HCT116 (cell line): ENCODE results near the gene LRRC10. TPM values are rescaled to one million over a fixed set of nuclear protein-coding genes. Genes with fewer than 3 reads are reported as not detected.

Experiments
- ATAC-seq: fragments of 200-7000 bp; cut with Tn5 transposase; 2 replicates; pipeline ENCODE4 v1.9.1; 2020; ENCODE audit warnings: mild to moderate bottlenecking, moderate library complexity
- BruUV-seq: library from RNA; stranded (reverse); fragments of 400-500 nt; replicated peaks from 2 replicates; lab custom pipeline; 2021; lab: Mats Ljungman, UMichigan
- CTCF ChIA-PET: fragments of 300-600 bp; sonication (Branson Sonifier 250); formaldehyde crosslinking; loops from one replicate; lab custom pipeline; 2021; ENCODE audit warnings: antibody characterized with exemption; lab: Charles Lee
- POLR2A ChIA-PET: fragments of 300-600, 350-600 bp; sonication (Branson Sonifier 250); formaldehyde crosslinking; loops from one replicate; lab custom pipeline; 2021; ENCODE audit warnings: antibody characterized with exemption; lab: Charles Lee
- RAD21 ChIA-PET, 2 experiments: fragments of 300-600 bp; sonication (Branson Sonifier 250); formaldehyde crosslinking; loops; one replicate each; lab custom pipeline; 2023; ENCODE audit warnings: low total read pairs in 2 of 2; ENCODE audit not compliant: uncharacterized antibody in 2 of 2, unreplicated experiment in 2 of 2, low non-redundant PET in 1 of 2; lab: Charles Lee
- DNase-seq: peaks from one replicate; pipeline ENCODE4 v3.0.0-alpha.2; 2010; ENCODE audit warnings: low read depth, low spot score
- H2AFZ ChIP-seq: fragments of 200-600 bp; shearing (Covaris generic), sonication (generic); 2 replicates; pipeline ENCODE4 v1.6.1; 2017; ENCODE audit warnings: low read depth, mixed run types, mixed read lengths, antibody characterized with exemption, low read length; ENCODE audit not compliant: poor library complexity, severe bottlenecking
- H3K27ac ChIP-seq: 2 replicates; pipeline ENCODE4 v1.5.1; 2012; ENCODE audit warnings: low read depth, low read length
- H3K27me3 ChIP-seq: fragments of 200-600 bp; sonication (generic); 2 replicates; pipeline ENCODE4 v1.6.1; 2016; ENCODE audit warnings: mixed run types, low read length, mixed read lengths; ENCODE audit not compliant: insufficient read depth
- H3K36me3 ChIP-seq, 2 experiments: fragments of 200-500 bp in 1 of 2; fragments of 200-600 bp in 1 of 2; sonication (Bioruptor generic) in 1 of 2; sonication (generic) in 1 of 2; 2 replicates each; pipeline versions ENCODE4 v1.5.1 to v1.6.1; 2014 to 2016; ENCODE audit warnings: low read length in 2 of 2, inconsistent platforms in 1 of 2, mixed read lengths in 1 of 2, mixed run types in 1 of 2; ENCODE audit not compliant: insufficient read depth in 2 of 2, control insufficient read depth in 1 of 2
- H3K4me1 ChIP-seq, 2 experiments: fragments of 200-600 bp in 1 of 2; sonication (generic) in 1 of 2; 2 replicates each; pipeline versions ENCODE4 v1.5.1 to v1.6.1; 2012 to 2017; ENCODE audit warnings: low read length in 2 of 2, inconsistent platforms in 1 of 2, mild to moderate bottlenecking in 1 of 2, mixed read lengths in 1 of 2, mixed run types in 1 of 2, moderate library complexity in 1 of 2; ENCODE audit not compliant: insufficient read depth in 2 of 2, control insufficient read depth in 1 of 2
- H3K4me2 ChIP-seq: fragments of 200-600 bp; sonication (generic); 2 replicates; pipeline ENCODE4 v1.6.1; 2017; ENCODE audit warnings: mixed run types, low read length, mixed read lengths
- H3K4me3 ChIP-seq, 2 experiments: fragments of 200-600 bp in 1 of 2; sonication (generic) in 1 of 2; replicated peaks in 1 of 2; 2 replicates each; pipeline ENCODE4 v1.5.1; 2011 to 2016; ENCODE audit warnings: low read length in 2 of 2, control low read depth in 1 of 2, low read depth in 1 of 2, mild to moderate bottlenecking in 1 of 2, mixed read lengths in 1 of 2, mixed run types in 1 of 2
- H3K79me2 ChIP-seq: fragments of 200-600 bp; sonication (generic); 2 replicates; pipeline ENCODE4 v1.6.1; 2017; ENCODE audit warnings: mild to moderate bottlenecking, mixed run types, low read length, moderate library complexity, mixed read lengths; ENCODE audit not compliant: insufficient read depth
- H3K9ac ChIP-seq: fragments of 200-600 bp; sonication (generic); 2 replicates; pipeline ENCODE4 v1.6.1; 2016; ENCODE audit warnings: low read length, mixed read lengths
- H3K9me2 ChIP-seq: fragments of 200-600 bp; sonication (generic), shearing (Covaris generic); 2 replicates; pipeline ENCODE4 v1.6.1; 2017; ENCODE audit warnings: mixed run types, mild to moderate bottlenecking, moderate library complexity; ENCODE audit not compliant: insufficient read depth
- H3K9me3 ChIP-seq, 2 experiments: fragments of 200-500 bp in 1 of 2; fragments of 200-600 bp in 1 of 2; sonication (Bioruptor generic) in 1 of 2; sonication (generic) in 1 of 2; 2 replicates each; pipeline ENCODE4 v1.6.1; 2014 to 2017; ENCODE audit warnings: low read length in 2 of 2, mixed read lengths in 2 of 2, inconsistent platforms in 1 of 2, low read depth in 1 of 2, mild to moderate bottlenecking in 1 of 2, mixed run types in 1 of 2, moderate library complexity in 1 of 2; ENCODE audit not compliant: control insufficient read depth in 1 of 2, insufficient read depth in 1 of 2
- H4K20me1 ChIP-seq: fragments of 200-600 bp; sonication (generic), shearing (Covaris generic); 2 replicates; pipeline ENCODE4 v1.6.1; 2017; ENCODE audit warnings: mixed run types, mild to moderate bottlenecking, moderate library complexity; ENCODE audit not compliant: insufficient read depth
- CBX3 ChIP-seq: IDR thresholded peaks from 2 replicates; pipeline ENCODE4 v1.6.1; 2012; ENCODE audit warnings: low read depth
- CEBPB ChIP-seq: IDR thresholded peaks from 2 replicates; pipeline ENCODE4 v1.6.1; 2012; ENCODE audit warnings: low read depth
- EGR1 ChIP-seq: IDR thresholded peaks from 2 replicates; pipeline ENCODE4 v1.6.1; 2012; ENCODE audit warnings: low read depth
- ELF1 ChIP-seq: IDR thresholded peaks from 2 replicates; pipeline ENCODE4 v1.6.1; 2012; ENCODE audit warnings: low read depth, borderline replicate concordance
- EZH2phosphoT487 ChIP-seq: fragments of 200-600 bp; IDR thresholded peaks from 2 replicates; pipeline ENCODE4 v1.6.1; 2018; ENCODE audit warnings: antibody characterized with exemption, borderline replicate concordance
- FOSL1 ChIP-seq: IDR thresholded peaks from 2 replicates; pipeline ENCODE4 v1.6.1; 2012; ENCODE audit warnings: low read depth
- JUND ChIP-seq: IDR thresholded peaks from 2 replicates; pipeline ENCODE4 v1.6.1; 2012
- MAX ChIP-seq: IDR thresholded peaks from 2 replicates; pipeline ENCODE4 v1.6.1; 2012
- POLR2A ChIP-seq: IDR thresholded peaks from 2 replicates; pipeline ENCODE4 v1.7.0; 2011; ENCODE audit warnings: borderline replicate concordance; ENCODE audit not compliant: insufficient read depth, insufficient read length; ENCODE audit errors: extremely low read depth
- POLR2AphosphoS5 ChIP-seq: IDR thresholded peaks from 2 replicates; pipeline ENCODE4 v1.6.1; 2011; ENCODE audit warnings: mild to moderate bottlenecking, low read depth, low read length, moderate library complexity
- RAD21 ChIP-seq: IDR thresholded peaks from 2 replicates; pipeline ENCODE4 v1.6.1; 2012; ENCODE audit warnings: low read depth, mild to moderate bottlenecking
- SP1 ChIP-seq: IDR thresholded peaks from 2 replicates; pipeline ENCODE4 v1.6.1; 2012; ENCODE audit warnings: low read depth
- SRF ChIP-seq: IDR thresholded peaks from 2 replicates; pipeline ENCODE4 v1.6.1; 2012; ENCODE audit warnings: low read depth
- TCF7L2 ChIP-seq: IDR thresholded peaks from 2 replicates; pipeline ENCODE4 v1.7.0; 2011; ENCODE audit warnings: borderline replicate concordance, inconsistent platforms; ENCODE audit not compliant: insufficient read depth, insufficient read length; ENCODE audit errors: extremely low read depth
- YY1 ChIP-seq: IDR thresholded peaks from 2 replicates; pipeline ENCODE4 v1.6.1; 2011; ENCODE audit warnings: low read length, low read depth, moderate library complexity, mild to moderate bottlenecking; ENCODE audit not compliant: insufficient replicate concordance; ENCODE audit errors: extremely low read depth
- ZBTB33 ChIP-seq: IDR thresholded peaks from 2 replicates; pipeline ENCODE4 v1.6.1; 2011; ENCODE audit warnings: mild to moderate bottlenecking, low read length, moderate library complexity; ENCODE audit not compliant: insufficient replicate concordance; ENCODE audit errors: extremely low read depth
- ZFX ChIP-seq: fragments of 450-650 bp; IDR thresholded peaks from 2 replicates; pipeline ENCODE4 v1.6.1; 2017
- ZNF274 ChIP-seq: fragments of 200-500 bp; sonication (Bioruptor generic); IDR thresholded peaks from 2 replicates; pipeline ENCODE4 v1.6.1; 2014; ENCODE audit warnings: mild to moderate bottlenecking, low read depth, low read length, inconsistent platforms
- intact Hi-C: fragments of 100-400 bp; cut with micrococcal nuclease; formaldehyde crosslinking; loops from 2 replicates; pipeline ENCODE4 v1.10.0; 2022
- total RNA-seq: library from RNA; stranded (reverse); gene quantifications from one replicate; pipeline ENCODE4 v1.2.1, GENCODE V29; 2021; ENCODE audit not compliant: unreplicated experiment
- TF ChIP-seq, protein P1 (sequence below): IDR thresholded peaks from 2 replicates; pipeline ENCODE4 v1.6.1; 2012
- TF ChIP-seq, protein P2 (sequence below), 3 experiments: fragments of 200-600 bp in 1 of 3; sonication (generic) in 1 of 3; IDR thresholded peaks in 2 of 3; conservative IDR thresholded peaks in 1 of 3; 2 replicates each; pipeline ENCODE4 v1.5.1; 2012 to 2017; ENCODE audit warnings: low read depth in 2 of 3, low read length in 2 of 3, antibody characterized with exemption in 1 of 3, borderline replicate concordance in 1 of 3, control low read depth in 1 of 3, mild to moderate bottlenecking in 1 of 3, mixed read lengths in 1 of 3, mixed run types in 1 of 3, moderate library complexity in 1 of 3; ENCODE audit not compliant: insufficient read depth in 1 of 3

Gene LRRC10
- total RNA-seq, 1 experiment from 2014 or later, result not detected

DNA sequence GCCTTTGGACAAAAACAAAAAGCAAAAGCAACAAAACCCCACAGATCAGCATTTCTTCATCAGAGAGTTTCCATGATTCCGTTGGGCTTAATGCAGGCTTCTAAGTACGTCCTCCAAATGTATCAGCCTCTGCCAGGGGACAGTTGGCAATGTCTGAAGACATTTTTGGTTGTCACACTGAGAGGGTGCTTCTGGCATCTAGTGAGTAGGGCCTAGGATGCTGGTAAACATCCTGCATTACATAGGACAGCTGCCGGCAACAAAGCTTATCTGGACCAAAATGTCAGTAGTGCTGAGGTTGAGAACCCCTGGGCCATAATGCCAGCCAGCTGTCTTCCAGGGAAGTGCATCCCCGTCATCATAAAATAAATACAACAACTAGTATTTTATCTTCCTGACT, 9.4 kb upstream of the LRRC10 start:
- H3K27me3 ChIP-seq, result no peaks in the 10 kb centered on the region
- DNase-seq (no peak), ATAC-seq (no peak)
- H3K9me3 ChIP-seq, result no peaks in the 10 kb centered on the region
- H3K4me3 ChIP-seq, result no peak overlapping the region
- no peaks in the 10 kb centered on the region for H3K4me1 ChIP-seq
- ChIA-PET POLR2A (no interaction called here), CTCF (no interaction called here), RAD21 (no interaction called here)
- BruUV-seq, result no TSS peak
- no peaks in the 10 kb centered on the region for H3K9me2 ChIP-seq
- H3K79me2 ChIP-seq, result no peaks in the 10 kb centered on the region
- intact Hi-C loops, result no loop called here
- no peak overlapping the region for H2AFZ ChIP-seq
- no peak overlapping the region for H3K4me2 ChIP-seq
- no peaks in the 10 kb centered on the region for H4K20me1 ChIP-seq
- H3K36me3 ChIP-seq, result no peaks in the 10 kb centered on the region
- H3K27ac ChIP-seq, result no peak overlapping the region
- TF ChIP-seq EGR1 (no peak), MAX (no peak), ELF1 (no peak), JUND (no peak), SRF (no peak), YY1 (no peak), ZBTB33 (no peak), EZH2phosphoT487 (no peak), POLR2A (no peak), RAD21 (no peak), ZNF274 (no peak), FOSL1 (no peak), SP1 (no peak), POLR2AphosphoS5 (no peak), CBX3 (no peak), CEBPB (no peak), TCF7L2 (no peak), ZFX (no peak)
- TF ChIP-seq, protein P1, sequence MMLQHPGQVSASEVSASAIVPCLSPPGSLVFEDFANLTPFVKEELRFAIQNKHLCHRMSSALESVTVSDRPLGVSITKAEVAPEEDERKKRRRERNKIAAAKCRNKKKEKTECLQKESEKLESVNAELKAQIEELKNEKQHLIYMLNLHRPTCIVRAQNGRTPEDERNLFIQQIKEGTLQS, result no peak
- TF ChIP-seq, protein P2, sequence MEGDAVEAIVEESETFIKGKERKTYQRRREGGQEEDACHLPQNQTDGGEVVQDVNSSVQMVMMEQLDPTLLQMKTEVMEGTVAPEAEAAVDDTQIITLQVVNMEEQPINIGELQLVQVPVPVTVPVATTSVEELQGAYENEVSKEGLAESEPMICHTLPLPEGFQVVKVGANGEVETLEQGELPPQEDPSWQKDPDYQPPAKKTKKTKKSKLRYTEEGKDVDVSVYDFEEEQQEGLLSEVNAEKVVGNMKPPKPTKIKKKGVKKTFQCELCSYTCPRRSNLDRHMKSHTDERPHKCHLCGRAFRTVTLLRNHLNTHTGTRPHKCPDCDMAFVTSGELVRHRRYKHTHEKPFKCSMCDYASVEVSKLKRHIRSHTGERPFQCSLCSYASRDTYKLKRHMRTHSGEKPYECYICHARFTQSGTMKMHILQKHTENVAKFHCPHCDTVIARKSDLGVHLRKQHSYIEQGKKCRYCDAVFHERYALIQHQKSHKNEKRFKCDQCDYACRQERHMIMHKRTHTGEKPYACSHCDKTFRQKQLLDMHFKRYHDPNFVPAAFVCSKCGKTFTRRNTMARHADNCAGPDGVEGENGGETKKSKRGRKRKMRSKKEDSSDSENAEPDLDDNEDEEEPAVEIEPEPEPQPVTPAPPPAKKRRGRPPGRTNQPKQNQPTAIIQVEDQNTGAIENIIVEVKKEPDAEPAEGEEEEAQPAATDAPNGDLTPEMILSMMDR (IDR thresholded peaks at IDR 0.05 in 2 of 3, conservative IDR thresholded peaks at IDR 0.05 in 1 of 3; ENCODE audit: borderline replicate concordance in 1 of 3, insufficient read depth in 1 of 3, low read depth in 2 of 3, low read length in 2 of 3), result no peak
- no peak overlapping the region for H3K9ac ChIP-seq
